Globus pallidus (tissue), 1 donor: Measurements from ENCODE around the gene TMEM45B.
"Not testable (repeated sequence)": the region's sequence is repeated elsewhere in the genome, so short reads cannot be mapped to it uniquely, and the experiment has no call there.

Experiments used
- DNase-seq: peaks from one replicate; pipeline ENCODE4 v3.0.0-alpha.2; 2015; ENCODE audit warnings: low spot score

TMEM45B gene

DNA sequence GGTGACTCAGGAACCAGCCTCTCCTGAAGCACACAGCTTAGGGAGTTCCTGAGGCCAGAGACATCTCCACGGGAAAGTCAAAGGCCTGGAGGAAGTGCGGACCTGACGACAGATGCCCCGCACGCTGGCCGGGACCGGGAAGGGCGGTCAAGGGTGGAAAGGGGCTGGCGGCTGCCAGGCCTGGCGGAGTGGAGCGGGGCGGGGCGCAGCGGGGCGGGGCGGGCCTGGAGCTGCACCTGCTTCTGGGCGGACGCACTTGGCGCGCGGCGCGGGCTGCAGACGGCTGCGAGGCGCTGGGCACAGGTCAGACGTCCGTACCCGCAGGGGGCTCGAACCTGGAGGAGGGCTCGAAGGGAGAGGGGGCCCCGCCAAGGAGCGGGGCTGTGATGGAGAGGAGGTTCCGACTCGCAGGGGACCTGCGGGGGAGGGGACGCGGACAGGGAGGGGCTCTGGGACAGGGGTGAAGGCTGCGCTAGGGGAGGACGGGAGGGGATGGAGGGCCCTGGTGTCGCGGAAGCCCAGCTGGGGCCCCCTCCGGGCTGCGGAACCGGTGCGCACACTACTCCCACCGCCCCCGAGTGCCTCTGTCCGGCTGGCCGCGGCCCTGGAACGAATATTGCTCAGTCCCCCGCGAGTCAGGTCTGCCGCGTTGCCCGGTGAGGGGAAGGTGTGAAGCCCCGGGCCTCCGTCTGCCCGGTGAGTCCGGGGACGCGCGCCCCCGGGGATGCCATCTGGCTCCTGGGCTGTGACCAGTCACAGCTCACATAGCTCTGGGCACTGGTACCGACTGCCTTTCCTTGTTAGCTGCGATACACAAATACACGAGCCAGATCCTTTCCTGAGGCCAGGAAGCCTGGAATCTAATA, at the start of gene TMEM45B:
Gene TMEM45B (plus strand): TSS at position 253 of the 866 bp plus-strand sequence. CDS start 36,635 bp downstream, outside the sequence.
- DNase-seq = no peak

DNA sequence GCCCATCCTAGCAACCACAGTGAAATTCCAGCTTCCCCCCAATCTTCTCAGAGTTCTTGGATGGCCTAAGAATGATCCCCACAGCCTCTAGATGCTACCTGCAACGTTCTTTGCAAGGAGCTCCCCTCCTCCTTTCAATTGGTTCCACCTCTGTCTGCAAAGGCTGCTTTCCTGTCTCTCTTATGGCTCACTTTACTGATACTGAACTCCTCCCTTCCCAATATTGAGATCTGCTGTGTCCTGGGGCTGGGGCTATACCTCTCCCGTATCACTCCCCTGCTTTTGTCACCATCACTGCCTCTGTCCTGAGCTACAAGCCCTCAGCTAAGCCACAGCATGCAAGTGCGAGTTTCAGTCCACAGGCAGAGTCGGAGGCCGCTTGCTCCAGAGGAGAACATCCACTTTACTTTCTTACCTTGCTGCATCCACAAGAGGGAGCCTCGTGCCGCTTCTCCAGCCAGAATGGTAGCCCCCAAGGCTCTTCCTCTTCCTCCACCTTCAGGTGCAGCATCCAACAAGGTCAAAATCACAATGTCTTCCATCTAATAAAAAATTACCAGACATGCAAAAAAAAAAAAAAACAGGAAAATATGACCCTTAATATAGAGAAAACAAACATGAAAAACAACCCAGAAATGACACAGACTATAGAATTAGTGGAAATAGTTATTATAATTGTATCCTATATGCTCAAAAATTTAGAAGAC, 48.6 kb upstream of the TMEM45B start:
- DNase-seq = no peak

DNA sequence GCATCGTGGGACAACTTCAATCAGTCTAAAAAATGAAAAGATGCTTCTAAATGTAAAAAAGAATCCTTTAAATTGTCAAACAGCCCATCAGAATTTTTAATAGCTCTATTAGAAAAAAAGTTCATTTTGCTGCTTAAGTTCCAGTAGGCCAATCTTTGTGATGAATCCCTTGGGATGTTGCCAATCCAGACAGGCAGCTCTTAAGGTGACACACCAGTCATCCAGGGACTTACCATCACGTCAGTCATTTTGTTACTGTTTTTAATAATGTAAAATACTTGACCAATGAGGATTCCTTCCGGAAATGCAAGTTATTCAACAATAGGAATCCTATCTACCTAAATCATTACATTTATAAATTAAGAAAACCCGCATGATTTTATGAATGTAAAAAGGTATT, 47.8 kb upstream of the TMEM45B start:
- DNase-seq = no peak

DNA sequence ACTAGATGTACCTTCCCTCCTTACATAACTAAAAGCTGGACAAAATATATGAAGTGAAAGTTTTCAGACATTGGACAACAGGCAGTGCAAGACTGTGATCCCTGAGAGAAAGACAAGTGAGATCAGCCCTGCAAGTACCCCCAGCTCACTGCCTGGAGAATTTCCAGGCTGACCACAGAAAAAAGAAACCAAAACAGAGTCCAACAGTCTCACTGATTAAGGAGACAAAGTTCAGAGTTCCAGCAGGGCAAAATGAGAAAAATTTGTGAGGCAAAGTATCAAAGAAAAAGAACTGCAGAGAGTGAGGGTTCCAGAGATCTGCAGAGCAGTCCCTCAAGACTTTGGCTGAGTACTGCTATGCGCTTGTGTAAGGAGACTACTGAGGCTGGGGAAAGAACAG, 47.3 kb upstream of the TMEM45B start:
- no peak for DNase-seq

DNA sequence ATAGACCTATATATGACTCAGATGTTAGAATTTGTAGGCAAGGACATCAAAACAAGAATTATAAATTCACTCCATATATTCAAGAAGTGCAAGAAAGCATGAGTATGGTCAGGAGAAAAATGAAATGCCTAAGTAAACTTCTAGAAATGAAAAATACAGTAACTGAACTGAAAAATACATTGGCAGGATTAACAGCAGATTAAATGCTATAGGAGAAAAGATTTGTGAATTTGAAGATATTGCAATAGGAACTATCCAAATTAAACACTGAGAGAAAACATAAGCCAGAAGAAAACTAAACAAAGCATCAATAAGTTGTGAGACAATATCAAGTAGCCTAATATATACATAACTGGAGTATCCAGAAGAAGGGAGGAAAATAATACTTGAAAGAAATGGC, 46.6 kb upstream of the TMEM45B start:
- no peak for DNase-seq

DNA sequence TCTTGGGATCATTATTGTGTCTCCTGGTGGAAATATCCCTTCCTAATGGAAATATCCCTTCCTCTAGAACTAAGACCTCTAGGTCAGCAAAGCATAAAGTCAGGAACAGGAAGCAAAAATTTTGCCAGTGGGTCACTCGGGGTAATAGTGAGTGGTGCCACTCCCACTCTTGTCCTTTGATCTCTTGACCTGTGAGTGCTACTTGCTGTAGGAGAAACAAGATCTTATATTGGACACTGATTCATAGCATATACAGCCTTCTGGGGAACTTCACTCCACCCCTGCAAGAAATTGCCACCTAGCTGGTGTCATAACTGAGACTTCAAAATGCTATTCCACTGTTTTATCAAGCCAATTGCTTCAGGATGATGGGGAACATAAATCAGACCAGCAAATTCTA, 44.7 kb upstream of the TMEM45B start:
- no peak for DNase-seq

DNA sequence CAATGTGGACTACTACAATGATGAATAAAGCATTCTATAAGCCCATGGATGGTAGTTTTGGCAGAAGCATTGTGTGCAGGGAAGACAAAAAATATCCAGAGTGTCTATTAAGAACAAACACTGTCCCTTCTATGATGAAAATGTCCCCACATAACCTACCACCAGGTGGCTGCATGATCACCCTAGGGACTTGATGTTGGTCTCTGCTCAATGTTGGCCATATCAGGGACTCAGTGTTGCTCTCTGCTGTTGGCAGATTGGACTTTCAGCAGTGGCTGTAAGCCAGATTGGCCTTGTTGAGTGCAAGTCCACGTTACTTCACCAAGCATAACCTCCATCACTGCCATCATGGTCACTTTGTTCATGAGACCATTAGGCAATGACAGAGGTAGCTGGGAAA, 44.2 kb upstream of the TMEM45B start:
- DNase-seq = not testable (repeated sequence)

DNA sequence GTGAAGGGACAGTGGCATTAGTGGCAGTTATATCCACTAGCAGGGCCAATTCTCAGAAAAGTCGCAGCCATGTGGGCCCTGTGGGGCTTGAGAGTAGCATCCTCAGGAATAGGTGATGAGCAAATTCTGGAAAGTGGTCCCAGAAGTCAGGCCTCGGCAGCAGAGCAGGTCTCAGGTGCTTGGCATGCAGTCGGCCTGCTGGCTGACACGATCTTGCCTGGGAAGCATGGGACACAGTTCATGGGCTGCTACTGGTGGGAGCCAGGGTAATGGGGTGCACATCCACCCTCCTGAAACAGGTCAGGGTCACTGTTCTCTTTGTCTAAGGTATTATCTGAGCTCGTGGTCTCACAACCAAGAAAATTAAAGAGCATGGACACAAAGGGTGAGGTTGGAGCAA, 36.8 kb upstream of the TMEM45B start:
- DNase-seq = no peak

DNA sequence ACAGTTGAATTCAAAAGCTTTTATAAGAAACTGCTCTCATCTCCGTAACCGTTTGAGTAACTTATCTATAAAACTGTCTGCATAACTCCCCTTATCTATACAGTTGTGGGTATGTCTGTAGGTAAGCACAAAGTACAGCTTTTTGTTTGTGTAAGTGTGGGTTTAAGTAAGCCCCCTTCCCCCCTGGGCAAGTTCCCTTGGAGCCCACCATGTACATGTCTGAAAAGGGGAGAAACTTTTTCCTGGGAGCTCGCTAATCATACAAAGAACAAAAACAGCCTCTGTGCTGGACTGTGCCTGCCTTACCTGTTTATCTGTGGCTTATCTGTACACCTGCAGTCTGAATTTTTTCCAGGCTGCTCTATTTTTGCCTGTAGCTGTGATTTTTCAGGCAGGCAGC, 36.3 kb upstream of the TMEM45B start:
- DNase-seq = no peak

DNA sequence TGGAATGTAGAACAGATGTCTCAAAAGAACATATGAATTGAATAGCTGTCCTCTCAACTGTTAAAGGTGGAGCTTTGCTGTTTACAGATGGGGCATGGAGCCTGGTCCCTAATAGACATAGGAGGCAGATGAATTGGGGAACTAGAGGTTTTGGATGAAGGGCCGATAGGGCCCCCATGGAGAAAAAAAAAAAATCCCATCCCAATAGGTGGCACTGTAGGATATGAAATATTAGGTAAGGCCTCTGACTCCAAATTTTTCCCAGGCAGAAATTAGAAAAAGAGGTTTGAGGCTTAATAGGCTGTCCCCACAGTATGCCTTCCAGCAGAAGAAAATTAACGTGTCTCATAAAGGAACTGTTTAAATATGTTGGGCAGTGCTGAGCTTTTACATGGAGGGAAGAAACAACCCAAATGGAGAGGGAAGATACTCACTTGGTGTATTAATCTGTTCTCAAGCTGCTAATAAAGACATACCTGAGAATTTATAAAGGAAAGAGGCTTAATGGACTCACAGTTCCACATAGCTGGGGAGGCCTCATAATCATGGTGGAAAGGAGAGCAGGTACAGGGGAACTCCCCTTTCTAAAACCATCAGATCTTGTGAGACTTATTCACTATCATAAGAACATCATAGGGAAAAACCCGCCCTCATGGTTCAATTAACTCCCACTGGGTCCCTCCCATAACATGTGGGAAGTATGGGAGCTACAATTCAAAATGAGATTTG, 30.1 kb upstream of the TMEM45B start:
- DNase-seq = no peak

DNA sequence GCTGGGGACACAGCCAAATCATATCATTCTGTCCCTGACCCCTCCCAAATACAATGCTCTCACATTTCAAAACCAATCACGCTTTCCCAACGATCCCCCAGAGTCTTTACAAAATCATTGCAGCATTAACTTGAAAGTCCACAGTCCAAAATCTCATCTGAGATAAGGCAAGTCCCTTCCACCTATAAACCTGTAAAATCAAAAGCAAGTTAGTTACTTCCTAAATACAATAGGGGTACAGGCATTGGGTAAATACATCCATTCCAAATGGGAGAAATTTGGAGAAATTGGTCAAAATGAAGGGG, 29.6 kb upstream of the TMEM45B start:
- DNase-seq = not testable (repeated sequence)

DNA sequence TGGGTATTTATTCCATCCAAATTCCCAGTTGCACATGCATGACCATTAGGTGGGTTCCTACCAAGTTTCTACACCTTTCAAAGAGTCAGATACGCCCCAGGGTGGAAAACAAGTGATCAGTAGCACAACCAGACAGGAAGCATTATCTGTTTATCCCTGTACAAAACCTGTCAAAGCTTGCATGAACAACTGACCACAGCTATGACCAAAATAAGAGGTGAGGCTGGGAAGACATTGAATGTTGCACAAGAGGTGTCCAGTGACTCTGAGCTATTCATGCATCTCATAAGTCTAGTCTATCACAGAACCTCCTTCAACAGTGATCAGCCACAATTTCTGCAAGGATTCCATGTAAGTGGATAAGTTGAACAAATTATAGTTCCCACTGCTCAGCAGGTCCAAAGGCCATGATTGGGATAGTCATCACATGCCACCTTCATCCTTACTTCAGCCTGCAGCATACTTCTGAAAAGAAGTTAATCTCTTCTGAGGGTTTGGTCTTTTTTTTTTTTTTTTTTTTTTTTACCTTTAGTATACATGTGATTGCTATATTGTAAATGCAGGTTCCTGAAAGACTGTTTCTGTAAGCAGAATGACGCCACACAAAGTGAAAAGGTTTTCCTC, 28.0 kb upstream of the TMEM45B start:
- no peak for DNase-seq

DNA sequence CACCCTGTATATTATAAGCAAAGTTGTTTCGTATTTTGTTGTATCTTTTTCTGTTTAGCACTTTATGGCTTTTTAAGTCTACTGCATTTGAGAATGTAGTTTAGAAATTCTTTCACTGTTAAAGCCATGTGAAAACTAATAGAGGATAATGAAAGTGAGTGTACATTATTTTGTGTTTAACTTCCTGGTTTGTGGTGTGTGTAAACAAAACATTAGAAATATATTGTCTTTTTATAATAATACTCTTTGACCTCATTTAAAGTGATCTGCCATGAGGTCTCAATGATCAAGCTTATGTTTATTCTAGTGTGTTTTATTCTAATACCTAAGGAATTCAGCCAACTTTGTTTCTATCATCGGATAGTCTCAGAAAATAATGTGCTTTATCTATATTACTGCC, 27.4 kb upstream of the TMEM45B start:
- no peak for DNase-seq

DNA sequence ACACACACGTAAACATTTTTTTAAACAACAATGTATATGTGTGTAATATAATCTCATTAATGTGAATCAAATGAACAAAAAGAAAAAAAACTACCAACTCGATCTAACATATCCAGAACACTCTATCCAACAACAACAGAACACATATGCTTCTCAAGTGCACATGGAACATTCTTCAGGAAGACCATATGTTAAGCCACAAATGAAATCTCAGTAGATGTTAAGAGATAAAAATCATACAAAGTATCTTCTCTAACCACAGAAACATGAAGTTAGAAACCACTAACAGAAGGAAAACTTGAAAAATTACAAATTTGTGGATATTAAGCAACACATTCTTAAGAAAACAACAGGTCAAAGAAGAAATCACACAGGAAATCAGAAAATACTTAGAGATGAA, 25.5 kb upstream of the TMEM45B start:
- DNase-seq = no peak

DNA sequence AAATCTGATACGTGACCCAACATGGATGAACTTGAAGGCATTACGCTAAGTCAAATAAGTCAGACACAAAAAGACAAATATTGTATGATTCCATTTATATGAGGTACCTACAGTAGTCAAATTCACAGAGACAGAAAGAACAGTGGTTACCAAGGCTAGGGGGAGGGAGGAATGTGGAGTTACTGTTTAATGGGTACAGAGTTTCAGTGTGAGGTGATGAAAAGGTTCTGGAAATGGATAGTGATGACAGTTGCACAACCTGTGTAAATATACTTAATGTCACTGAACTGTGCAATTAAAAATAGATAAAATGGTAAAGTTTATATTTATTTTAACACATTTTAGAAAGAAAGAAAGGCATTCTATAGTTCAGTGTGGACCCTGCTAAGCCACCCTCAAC, 24.1 kb upstream of the TMEM45B start:
- DNase-seq = no peak

DNA sequence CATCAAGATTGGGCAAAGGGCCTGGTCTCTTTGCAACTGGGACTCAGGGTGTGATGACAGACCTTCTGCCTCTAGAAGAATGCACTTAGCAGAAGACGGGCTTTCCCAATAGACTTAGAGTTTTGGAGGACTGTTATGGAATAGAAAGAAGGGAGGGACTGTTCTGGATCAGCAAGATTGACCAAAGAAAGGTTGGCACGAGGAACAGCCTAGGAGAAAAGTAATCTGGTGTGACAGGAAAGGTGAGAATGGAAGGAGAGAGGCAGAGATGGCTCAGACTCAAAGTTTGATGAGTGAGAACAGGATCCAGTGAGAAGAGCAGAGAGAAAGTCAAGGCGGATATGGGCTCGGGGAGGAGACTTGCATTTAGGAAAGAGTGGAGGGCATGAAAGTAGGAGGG, 23.0 kb upstream of the TMEM45B start:
- no peak for DNase-seq

DNA sequence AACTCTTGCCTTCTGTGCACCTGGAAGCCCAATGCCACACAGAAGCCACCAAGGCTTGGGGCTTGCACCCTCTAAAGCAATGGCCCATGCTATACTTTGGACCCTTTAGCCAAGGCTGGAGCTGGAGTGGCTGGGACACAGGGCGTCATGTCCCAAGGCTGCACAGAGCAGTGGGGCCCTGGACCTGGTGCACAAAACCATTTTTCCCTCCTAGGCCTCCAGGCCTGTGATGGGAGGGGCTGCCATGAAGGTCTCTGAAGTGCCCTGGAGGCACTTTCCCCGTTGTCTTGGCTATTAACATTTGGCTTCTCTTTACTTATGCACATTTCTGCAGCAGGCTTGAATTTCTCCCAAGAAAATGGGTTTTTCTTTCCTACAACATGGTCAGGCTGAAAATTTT, 20.6 kb upstream of the TMEM45B start:
- DNase-seq = no peak

DNA sequence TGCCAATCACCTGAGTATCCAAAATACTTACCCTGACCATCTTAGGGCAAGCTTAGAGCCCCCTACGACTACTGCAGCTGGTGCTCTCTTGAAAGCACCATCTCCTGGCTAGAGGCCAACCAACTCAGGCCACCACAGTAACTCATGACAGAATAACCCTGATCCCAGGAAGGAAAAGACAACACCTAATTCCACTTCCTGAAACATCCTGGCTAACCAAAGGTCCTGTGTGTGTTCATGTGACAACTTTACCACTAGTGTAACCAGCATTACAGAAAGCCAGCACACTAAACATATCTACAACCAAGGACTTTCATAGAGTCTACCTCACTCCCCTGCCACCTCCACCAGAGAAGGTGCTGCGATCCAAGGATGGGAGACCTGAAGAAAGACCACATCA, 17.4 kb upstream of the TMEM45B start:
- DNase-seq = no peak

DNA sequence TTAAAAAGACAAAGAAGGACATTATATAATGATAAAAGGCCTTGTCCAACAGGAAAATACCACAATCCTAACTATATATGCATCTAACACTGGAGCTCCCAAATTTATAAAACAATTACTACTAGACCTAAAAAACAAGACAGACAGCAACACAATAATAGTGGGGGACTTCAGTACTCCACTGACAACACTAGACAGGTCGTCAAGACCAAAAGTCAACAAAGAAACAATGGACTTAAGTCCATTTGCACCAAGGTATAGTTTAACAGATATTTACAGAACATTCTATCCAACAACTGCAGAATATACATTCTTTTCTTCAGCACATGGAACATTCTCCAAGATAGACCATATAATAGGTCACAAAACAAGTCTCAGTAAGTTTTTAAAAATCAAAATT, 15.5 kb upstream of the TMEM45B start:
- DNase-seq = not testable (repeated sequence)

DNA sequence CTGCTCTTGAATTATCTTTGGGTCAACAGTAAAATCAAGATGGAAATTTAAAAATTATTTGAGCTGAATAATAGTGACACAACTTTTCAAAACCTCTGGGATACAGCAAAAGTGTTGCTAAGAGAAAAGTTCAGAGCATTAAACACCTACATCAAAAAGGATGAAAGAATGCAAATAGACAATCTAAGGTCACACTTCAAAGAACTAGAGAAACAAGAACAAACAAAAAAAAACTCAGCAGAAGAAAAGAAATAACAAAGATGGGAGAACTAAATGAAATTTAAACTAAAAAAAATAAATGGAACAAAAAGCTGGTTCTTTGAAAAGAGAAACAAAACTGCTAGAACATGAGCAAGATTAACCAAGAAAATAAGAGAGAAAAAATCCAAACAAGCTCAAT, 15.0 kb upstream of the TMEM45B start:
- no peak for DNase-seq

DNA sequence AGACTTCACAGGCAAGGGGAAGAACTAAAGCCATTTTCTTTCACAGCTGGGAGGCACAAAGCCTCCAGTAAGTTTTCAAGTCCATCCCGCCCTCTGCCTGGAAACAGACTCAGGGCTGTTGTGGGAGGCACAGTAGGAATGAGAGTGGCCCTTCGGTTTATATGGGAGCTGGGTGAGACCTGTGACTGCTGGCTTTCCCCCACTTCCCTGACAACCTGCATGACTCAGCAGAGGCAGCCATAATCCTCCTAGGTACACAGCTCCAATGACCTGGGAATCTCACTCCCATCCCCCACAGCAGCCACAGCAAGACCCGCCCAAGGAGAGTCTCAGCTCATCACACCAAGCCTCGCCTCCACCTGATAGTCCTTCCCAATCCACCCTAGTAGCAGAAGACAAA, 12.1 kb upstream of the TMEM45B start:
- DNase-seq = no peak

DNA sequence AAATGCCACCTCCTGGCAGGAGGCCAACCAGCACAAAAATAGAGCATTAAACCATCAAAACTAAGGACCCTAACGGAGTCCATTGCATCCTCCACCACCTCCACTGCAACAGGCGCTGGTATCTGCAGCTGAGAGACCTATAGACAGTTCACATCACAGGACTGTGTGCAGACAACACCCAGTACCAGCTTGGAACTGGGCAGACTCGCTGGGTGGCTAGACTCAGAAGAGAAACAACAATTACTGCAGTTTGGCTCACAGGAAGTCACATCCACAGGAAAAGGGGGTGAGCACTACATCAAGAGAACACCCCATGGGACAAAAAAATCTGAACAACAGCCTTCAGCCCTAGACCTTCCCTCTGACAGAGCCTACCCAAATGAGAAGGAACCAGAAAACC, 11.6 kb upstream of the TMEM45B start:
- no peak for DNase-seq

DNA sequence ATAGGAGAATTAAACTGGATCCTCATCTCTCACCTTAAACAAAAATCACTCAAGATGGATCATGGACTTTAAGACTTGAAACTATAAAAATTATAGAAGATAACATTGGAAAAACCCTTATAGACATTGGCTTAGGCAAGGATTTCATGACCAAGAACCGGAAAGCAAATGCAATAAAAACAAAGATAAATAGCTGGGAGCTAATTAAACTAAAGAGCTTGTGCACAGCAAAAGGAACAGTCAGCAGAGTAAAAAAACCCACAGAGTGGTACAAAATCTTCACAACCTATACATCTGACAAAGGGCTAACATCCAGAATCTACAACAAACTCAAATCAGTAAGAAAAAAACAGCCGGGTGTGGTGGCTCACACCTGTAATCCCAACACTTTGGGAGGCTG, 7.4 kb upstream of the TMEM45B start:
- DNase-seq = not testable (repeated sequence)
